ENCODE results near the gene EEF2K. TPM values are rescaled to one million over a fixed set of nuclear protein-coding genes. Genes with fewer than 3 reads are reported as not detected.

EEF2K gene
- total and polyA plus RNA-seq, 7 donors: 3.6 to 54.8 (median 37.2) TPM

GRCh38 chr16:22316411-22316811, 110.3 kb downstream of the EEF2K start:
- intact Hi-C loops (cut with DNase I): no loop called here
- TF ChIP-seq EP300 (IDR thresholded peaks at IDR 0.05) (no peak), CTCF (IDR thresholded peaks at IDR 0.05) (no peak), POLR2AphosphoS5 (IDR thresholded peaks at IDR 0.05) (no peak), POLR2A (IDR thresholded peaks at IDR 0.05) (no peak)

GRCh38 chr16:22317001-22317530, 111.0 kb downstream of the EEF2K start:
- Histone ChIP-seq H3K9me3 (no peaks in the 10 kb centered on the region), H3K36me3 (peaks cover 0 to 88% (median 44%) of the 10 kb centered on the region in 4 donors), H3K27me3 (no peaks in the 10 kb centered on the region), H3K27ac (no peak overlapping the region), H3K4me1 (peaks cover 0 to 6% (median 2%) of the 10 kb centered on the region in 4 donors), H3K4me3 (no peak overlapping the region)
- no peak for TF ChIP-seq CTCF (IDR thresholded peaks at IDR 0.05)
- TF ChIP-seq POLR2A (IDR thresholded peaks at IDR 0.05): no peak
- no peak for TF ChIP-seq POLR2AphosphoS5 (IDR thresholded peaks at IDR 0.05)
- TF ChIP-seq EP300 (IDR thresholded peaks at IDR 0.05): no peak
- 91 to 93% methylated on average over 17 of the region's 17 CpGs for WGBS, 2 donors
- intact Hi-C loops (cut with DNase I): no loop called here
- DNase-seq: no peak

More at GRCh38 chr16:22316411-22316811, 110.3 kb downstream of the EEF2K start:
- Histone ChIP-seq H3K4me1 (peaks cover 0 to 2% (median under 1%) of the 10 kb centered on the region in 4 donors), H3K4me3 (no peak overlapping the region), H3K9me3 (no peaks in the 10 kb centered on the region), H3K27me3 (no peaks in the 10 kb centered on the region), H3K27ac (no peak overlapping the region), H3K36me3 (peaks cover 4 to 92% (median 46%) of the 10 kb centered on the region in 4 donors)
- DNase-seq: peak; percentile 63
- 90 to 91% methylated on average over 9 of the region's 9 CpGs for whole genome bisulfite sequencing, 2 donors

- no peak overlapping the region for H3K27ac ChIP-seq
- intact Hi-C loops (cut with DNase I): no loop called here
- no peaks in the 10 kb centered on the region for H3K27me3 ChIP-seq
- peaks cover 0 to 6% (median 2%) of the 10 kb centered on the region in 4 donors for H3K4me1 ChIP-seq
- TF ChIP-seq POLR2A (IDR thresholded peaks at IDR 0.05) (no peak), POLR2AphosphoS5 (IDR thresholded peaks at IDR 0.05) (no peak), CTCF (IDR thresholded peaks at IDR 0.05) (no peak), EP300 (IDR thresholded peaks at IDR 0.05) (no peak)
- H3K9me3 ChIP-seq: no peaks in the 10 kb centered on the region
- DNase-seq: no peak
- WGBS, 2 donors: 91 to 95% methylated on average over 6 of the region's 6 CpGs
- H3K36me3 ChIP-seq: peaks cover 0 to 88% (median 44%) of the 10 kb centered on the region in 4 donors
- H3K4me3 ChIP-seq: no peak overlapping the region
Measured at GRCh38 chr16:22317625-22318024, 111.5 kb downstream of the EEF2K start.

- intact Hi-C loops (cut with DNase I): no loop called here
- H3K36me3 ChIP-seq: peaks cover 0 to 86% (median 32%) of the 10 kb centered on the region in 4 donors
- no peaks in the 10 kb centered on the region for H3K27me3 ChIP-seq
- TF ChIP-seq CTCF (IDR thresholded peaks at IDR 0.05) (peak in 3 of 4 experiments; percentile 29 to 51 (median 44)), POLR2AphosphoS5 (IDR thresholded peaks at IDR 0.05) (no peak)
- H3K9me3 ChIP-seq: no peaks in the 10 kb centered on the region
- no peak overlapping the region for H3K27ac ChIP-seq
- H3K4me3 ChIP-seq: no peak overlapping the region
- peak; percentile 66 for DNase-seq
- peaks cover 0 to 6% (median 2%) of the 10 kb centered on the region in 4 donors for H3K4me1 ChIP-seq
- 72 to 86% methylated on average over 18 of the region's 18 CpGs for WGBS, 2 donors
Measured at GRCh38 chr16:22318690-22319358, 112.7 kb downstream of the EEF2K start.

Measured in sigmoid colon (tissue), 7 donors.